OCI-LY1 (cell line): ENCODE results near the gene MAGED2.

Source experiments
- CTCF ChIP-seq: fragments of 200-600 bp; sonication (generic), shearing (Covaris generic); IDR thresholded peaks from 2 replicates; pipeline ENCODE4 v1.5.1; 2017; ENCODE audit warnings: mild to moderate bottlenecking, antibody characterized with exemption, low read length, moderate library complexity, mixed read lengths
- EZH2 ChIP-seq: fragments of 200-600 bp; sonication (generic), shearing (Covaris generic); IDR thresholded peaks from 2 replicates; pipeline ENCODE4 v1.8.0; 2017; ENCODE audit warnings: borderline replicate concordance, mixed run types, mild to moderate bottlenecking, antibody characterized with exemption, low read length, moderate library complexity, mixed read lengths

DNA sequence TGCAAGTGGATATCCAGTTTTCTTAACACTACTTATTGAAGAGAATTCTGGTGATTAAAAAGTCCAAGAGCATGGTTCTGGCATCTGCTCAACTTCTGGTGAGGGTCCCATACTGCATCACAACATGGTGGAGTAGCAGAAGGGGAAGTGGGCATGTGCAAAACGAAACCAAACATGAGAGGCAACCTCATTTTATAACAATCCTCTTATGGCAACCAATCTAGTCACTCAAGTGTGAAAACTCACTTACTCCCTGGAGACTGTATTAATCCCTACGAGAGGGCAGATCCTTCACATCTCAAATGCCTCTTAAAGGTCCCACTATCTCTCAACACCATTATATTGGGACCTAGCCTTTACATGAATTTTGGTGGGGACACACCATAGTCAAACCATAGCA lies 57.7 kb downstream of the MAGED2 start:
- TF ChIP-seq CTCF (no peak), EZH2 (no peak)
